HG03025 (cell line): ENCODE measurements around the gene IGSF21.
"Not testable (repeated sequence)": the region's sequence is repeated elsewhere in the genome, so short reads cannot be mapped to it uniquely, and the experiment has no call there.

ENCODE experiments used
- ATAC-seq: cut with Tn5 transposase; IDR thresholded peaks from one replicate; pipeline ENCODE4 v1.9.1; 2021; ENCODE audit warnings: mild to moderate bottlenecking, moderate library complexity; ENCODE audit not compliant: unreplicated experiment, low FRiP score

The IGSF21 gene

DNA sequence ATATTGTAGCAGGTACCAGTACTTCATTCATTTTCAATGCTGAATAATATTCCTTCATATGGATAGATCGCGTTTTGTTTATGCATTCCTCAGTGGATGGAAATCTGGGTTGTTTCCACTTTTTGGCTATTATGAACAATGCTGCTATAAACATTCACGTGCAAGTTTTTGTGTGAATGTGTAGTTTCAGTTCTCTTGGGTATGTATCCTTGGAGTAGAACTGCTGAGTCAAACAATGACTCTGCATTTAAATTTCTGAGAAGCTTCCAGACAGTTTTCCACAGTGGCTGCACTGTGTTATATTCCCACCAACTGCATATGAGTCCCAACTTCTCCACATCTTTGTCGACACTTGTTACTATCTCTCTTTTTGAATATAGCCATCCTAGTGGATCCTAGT lies 235.1 kb downstream of the IGSF21 start:
- ATAC-seq: no peak

DNA sequence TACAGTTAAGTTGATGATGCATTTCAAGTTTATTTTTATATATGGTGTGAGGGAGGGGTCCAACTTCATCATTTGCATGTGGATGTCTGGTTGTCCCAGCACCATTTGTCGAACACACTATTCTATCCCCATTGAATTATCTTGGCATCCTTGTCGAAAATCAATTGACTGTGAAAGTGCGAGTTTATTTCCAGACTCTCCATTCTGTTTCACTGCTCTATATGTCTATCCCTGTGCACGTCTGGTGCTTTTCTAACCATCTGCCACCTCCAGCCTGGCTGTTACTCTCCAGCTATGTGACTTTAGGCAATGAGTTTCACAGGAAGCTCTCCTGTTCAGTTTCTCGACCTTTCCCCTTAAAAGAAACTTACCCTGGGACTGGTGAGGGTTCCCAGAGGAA lies 236.0 kb downstream of the IGSF21 start:
- ATAC-seq: no peak

DNA sequence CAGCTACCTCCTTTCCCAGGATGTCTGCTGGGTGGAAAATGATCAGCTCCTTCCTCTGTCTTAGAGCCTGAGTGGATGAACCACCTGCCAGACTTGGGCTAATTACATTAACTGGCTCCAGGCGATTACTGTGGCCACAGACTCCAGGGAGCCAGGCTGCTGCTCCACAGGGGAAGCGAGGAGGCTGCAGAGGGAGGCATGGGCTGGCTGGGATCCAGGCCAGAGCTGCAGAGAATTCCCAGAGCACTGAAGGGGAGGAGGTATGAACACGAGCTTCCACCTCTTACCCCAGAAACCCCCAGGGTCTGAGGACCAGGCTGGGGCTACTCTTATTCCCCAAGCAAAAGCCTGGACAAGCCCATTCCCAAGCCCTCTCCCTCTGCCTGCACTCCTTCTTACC lies 237.2 kb downstream of the IGSF21 start:
- ATAC-seq: no peak

DNA sequence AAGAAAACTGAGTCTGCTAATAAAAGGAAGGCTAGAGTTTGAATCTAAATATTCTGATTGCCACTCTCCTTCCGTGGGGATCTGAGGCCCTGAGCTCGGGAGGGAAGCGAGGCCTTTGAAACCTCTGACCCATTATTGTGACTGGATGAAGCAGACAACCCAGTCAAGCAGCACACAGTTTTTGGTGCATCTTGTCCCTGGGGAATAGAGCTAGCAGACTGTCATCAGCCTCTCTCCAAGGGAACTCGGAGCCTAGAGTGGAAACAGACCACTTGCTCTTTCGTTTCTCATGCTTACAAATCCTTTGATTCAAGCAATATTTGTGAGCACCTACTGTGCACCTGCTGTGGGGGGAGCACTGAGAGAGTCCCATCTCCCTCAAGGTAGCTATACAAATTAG lies 240.0 kb downstream of the IGSF21 start:
- ATAC-seq: no peak

DNA sequence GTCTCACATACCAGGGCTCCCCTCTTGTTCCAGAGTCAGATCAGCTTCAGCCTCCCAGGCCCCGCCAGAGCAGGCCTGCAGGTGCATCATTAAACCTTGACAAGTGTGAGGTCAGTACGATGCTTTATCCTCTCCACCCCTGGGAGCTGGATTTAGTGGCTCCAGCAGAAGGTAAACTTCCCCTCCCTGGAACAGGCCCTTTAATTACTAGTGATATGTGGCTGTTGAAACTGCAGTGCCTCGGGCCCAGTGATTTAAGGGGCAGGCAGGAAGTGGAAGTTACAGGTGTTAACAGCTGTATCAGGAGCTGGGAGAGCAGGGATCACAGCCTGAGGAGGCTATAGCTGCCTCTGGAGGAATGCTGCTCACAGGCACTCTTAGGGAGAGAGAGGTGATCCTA lies 240.8 kb downstream of the IGSF21 start:
- ATAC-seq: no peak

DNA sequence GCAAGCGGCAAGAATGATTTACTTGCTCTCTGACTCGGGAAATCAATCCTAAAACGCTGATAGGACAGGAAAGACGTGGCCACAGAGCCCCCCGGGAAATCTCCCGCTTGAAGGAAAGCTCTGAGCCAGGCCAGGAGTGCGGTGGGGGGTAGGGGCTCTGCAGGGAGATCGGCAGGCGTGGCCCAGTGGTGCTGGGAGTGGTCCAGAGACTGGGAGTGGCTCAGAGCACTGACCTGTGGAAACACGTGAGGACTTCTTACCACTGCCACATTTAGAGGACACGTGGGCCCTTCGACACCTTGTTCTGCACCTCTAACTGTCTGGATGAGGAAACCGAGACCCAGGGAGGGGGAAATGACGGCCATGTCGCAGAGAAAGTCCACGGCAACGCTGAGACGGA lies 243.1 kb downstream of the IGSF21 start:
- ATAC-seq: no peak

DNA sequence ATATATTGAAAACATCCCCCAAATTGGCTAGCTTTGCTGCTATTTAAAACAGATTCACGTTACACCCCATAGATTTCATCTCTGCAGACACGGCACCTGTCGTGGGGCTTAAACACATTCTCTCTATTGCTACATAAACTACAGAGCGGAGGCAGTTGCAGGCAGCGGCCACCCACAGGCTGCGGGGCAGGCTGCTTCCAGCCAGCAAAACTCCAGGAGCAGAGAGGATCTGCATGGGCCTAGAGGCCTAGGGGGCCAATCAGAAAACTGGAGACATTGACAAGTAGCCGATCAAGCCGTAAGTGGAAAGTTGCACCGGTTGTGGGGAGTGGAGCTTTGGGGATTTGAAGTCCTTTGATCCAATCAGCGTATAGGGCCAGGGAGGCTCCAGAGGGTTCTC lies 244.1 kb downstream of the IGSF21 start:
- ATAC-seq: no peak

DNA sequence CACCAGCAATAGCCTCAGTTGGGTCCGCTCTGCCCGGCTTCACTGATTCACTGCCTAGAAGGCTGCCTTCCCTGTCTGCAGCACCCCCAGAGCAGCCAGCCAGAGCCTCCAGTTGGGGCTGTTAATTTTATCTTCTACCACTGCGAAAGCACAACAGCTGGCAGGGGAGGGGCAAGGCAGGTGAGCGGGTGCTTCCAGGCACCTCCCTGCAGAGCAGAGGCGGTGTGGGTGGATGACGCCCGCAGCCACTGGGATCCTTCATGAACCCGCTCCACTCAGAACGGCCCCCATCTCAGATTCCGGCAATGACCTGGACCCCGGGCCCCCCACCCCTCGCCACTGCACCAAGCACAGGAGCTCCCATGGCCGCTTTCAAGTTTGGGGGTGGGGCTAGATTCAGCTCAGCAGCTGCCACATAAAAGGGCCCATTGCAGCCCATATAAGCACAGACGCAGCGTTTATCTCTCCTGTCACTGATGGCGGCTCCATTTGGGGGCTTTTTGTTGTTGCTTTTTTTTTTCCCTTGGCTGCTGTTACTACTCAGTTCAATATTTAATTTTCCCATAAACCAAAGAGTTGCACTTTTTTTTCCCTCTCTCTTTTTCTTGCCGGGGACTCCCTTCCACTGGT lies 245.2 kb downstream of the IGSF21 start:
- ATAC-seq: no peak

DNA sequence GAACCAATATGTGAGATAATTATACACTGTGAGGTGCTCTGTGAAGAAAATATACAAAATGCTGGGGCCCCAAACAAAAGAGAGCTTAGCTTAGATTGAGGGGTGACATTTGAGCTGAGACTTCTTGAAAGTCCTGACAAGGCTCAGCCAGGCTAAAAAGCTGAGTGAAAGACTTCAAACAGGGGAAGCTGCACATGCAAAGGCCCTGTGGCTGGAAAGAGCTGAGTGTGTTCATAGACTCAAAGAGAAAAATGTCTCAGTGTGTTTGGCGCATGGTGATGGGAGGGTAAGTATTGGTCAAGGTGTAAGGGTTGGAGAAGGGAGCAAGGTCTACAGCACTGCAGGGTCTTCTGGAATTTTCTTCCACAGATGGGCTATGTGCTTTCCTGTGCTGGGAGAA lies 245.9 kb downstream of the IGSF21 start:
- ATAC-seq: no peak

DNA sequence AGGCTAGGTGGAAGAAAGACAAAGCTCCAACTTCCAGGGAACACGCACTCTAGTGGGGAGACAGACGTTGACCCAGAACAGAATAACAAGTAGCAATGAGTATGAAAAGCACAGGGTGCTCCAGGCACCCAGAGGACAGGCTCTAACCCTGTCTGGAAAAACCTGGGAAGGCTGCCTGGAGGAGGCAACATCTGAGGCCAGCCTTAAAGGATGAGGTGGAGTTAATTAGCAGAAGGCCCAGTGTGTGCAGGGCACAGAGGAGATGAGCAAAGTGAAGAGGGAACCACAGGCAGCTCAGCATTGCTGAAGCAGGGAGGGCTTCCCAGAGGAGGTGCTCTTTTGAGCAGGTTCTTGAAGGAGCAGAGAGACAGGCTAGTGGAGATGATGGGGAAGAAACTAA lies 246.4 kb downstream of the IGSF21 start:
- ATAC-seq: no peak

DNA sequence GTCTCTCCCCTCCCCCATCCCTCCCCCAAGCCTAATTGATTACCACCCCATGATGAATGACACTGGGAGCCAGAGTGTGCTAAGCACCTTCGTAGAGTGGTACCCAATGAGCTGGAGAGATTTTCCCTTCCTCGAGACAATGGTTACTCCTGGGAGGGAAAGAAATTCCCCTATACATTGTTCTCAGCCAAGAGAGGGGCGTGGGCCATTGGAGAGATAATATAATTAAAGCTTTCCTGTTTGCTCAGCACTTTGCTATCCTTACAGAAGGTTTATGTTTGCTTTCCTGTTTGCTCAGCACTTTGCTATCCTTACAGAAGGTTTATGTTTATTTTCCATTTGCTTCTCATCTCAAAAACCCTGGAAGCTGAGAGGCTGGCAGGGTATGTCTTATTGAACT lies 247.0 kb downstream of the IGSF21 start:
- no peak for ATAC-seq

DNA sequence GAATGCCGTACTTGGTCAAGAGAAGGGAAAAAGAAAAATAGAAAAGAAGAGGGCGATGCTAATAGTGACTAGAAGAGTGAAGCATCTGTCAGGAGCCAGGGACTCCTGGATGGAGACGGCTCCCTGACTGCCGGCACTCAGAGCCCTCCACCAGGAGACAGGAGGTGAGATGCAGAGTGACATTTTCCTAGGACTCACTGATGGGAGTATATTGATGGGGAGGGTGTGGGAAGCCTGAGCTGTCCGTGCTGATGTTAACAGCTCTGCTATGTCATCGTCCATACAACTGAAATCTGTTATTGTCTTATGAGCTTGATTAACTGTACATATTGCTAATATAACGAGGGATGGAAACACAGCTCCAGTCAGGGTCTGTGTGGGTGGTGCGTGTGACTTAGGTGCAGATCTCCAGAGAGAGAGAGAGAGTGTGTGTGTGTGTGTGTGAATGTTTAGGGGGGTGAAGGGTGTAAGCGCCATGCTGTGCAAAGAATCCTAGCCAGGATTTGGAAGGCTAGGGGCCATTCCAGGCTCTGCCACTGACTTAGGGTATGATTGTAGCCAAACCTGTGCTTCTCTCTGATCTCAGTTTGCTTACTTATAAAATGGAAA lies 250.1 kb downstream of the IGSF21 start:
- no peak for ATAC-seq

DNA sequence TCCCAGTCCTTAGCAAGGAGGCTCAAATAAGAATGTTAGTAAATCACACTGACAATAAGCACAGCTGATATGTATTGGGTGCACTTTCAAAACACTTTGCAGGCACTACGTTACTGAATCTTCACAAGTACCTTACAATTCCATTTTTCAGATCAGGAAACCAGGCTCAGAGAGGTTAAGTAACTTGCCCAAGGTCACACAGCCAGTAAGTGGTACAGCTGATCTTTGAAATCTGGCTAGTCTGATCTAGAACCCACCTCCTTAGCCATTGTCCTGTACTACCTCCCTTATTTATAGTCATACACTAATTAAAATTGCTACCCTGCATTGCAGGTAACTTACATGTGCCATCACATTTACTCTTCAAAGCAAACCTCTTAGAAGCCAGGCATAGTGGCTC lies 251.0 kb downstream of the IGSF21 start:
- no peak for ATAC-seq

DNA sequence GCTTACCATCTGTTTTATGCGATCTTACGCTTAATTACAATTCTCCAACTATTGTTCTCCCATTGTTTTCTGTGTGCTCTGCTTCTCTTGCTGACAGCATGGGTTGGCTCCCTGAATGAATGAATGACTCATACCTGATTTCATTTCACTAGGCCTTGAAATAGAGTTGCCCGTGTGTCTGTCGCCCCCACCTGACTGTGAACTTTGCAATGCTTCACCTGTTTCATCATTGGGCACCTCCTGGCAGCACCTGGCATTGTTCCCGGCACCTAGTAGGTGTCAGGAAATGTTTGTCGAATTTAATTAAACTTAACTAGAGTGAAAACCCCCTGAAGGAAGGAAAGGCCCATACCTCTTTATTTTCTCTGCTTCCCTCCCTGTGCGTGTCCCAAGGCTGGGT lies 252.7 kb downstream of the IGSF21 start:
- ATAC-seq: no peak

DNA sequence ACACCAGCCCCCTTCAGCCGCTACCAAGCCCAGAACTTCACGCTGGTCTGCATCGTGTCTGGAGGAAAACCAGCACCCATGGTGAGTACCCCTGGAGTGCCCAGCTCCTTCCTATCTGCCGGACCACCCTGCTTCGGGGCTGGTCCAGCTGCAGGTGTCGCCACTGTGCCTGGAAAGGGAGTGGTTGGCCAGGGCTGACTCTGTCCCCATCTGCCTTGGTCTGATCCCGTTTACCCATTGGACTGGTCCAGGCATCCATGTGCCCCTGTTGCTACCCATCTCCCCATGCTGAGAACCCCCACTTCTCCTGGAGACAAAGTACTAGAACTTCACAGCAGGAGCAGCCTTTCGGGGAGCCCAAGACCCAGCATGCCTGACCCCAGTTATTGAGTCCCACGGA lies 254.6 kb downstream of the IGSF21 start:
- no peak for ATAC-seq

DNA sequence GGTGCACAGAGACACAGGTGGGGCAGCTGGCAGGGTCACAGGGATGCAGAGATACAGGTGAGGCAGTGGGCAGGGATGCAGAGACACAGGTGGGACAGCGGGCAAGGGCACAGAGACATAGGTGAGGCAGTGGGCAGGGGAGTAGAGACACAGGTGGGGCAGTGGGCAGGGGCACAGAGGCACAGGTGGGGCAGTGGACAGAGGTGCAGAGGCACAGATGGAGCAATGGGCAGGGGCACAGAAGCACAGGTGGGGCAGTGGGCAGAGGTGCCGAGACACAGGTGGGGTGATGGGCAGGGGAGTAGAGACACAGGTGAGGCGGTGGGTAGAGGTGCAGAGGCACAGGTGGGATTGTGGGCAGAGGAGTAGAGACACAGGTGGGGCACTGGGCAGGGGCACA lies 255.8 kb downstream of the IGSF21 start:
- no peak for ATAC-seq

DNA sequence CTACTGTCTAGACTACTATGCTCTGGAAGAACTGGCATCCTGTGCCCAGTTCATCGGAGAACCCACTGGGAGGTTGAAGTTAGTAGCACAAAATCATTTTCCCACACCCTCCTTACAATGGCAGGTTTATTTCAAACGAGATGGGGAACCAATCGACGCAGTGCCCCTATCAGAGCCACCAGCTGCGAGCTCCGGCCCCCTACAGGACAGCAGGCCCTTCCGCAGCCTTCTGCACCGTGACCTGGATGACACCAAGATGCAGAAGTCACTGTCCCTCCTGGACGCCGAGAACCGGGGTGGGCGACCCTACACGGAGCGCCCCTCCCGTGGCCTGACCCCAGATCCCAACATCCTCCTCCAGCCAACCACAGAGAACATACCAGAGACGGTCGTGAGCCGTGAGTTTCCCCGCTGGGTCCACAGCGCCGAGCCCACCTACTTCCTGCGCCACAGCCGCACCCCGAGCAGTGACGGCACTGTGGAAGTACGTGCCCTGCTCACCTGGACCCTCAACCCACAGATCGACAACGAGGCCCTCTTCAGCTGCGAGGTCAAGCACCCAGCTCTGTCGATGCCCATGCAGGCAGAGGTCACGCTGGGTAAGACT lies 257.6 kb downstream of the IGSF21 start:
- ATAC-seq: no peak

DNA sequence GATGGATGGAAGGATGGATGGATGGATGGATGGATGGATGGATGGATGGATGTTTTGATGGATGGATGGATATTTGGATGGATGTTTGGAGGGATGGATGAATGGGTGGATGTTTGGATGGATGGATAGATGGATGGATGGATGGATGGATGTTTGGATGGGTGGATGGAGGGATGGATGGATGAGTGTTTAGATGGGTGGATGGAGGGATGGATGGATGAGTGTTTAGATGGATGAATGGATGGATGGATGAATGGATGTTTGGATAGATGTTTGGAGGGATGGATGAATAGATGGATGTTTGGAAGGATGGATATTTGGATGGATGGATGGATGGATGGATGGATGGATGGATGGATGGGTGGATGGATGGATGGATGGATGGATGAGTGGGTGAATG lies 264.9 kb downstream of the IGSF21 start:
- ATAC-seq: not testable (repeated sequence)

DNA sequence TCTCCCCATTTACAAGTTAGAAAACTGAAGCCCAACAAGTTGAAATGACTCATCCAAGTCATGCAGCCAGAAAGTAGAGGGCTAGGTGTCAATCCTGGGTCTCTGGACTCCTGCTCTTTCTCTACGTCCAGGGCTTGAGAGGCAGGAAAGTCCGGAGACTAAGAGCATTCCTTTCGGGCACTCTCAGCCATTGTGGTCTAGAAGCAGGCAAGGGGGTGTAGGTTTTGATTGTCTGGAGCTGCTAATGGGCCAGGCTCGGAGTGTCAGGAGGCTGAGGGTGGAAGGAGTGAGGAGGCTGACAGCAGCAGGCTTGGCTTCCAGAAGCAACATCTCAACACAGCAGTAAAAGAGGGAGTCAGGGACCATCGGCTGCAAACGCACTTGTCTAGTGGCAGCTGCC lies 265.6 kb downstream of the IGSF21 start:
- ATAC-seq: no peak

DNA sequence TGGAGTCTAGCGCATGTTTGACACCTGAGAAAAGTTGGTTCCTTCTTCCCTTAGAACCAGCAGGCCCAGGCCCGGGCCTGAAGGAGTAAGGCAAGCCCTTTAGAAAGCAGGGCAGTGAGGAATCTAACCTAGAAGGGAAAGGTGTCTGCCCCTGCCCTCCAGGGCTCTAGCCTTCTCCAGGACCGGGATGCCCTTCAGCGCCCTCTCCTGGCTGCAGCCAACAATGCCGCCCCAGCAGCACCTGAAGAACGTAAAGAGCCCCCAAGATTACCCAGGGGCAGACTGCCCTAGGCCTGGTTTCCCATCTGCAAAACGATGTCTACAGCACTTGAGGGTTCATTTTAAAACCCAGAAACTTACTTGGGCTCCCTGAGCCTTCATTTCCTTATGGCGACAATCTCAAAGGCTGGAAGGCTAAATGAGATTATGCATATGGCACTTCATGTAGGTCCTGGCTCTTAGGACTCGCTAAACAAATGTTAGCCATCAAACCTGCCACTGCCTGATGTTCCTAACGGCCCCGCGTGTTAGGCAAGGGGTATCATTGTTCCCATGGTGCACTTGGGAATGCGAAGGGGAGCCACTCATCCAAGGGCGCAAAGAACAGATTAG lies 266.4 kb downstream of the IGSF21 start:
- ATAC-seq: no peak

DNA sequence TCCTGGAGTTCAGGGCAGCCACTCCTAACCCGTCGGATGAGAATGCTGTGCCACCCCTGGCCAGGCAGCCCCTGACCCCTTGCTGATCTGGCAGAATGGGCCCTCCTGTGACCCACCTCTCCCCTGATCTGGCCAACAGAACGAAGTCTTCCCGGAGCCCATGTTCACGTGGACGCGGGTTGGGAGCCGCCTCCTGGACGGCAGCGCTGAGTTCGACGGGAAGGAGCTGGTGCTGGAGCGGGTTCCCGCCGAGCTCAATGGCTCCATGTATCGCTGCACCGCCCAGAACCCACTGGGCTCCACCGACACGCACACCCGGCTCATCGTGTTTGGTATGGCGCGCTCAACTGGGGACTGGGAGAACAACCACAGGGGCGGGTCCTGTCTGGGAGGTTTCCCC lies 269.1 kb downstream of the IGSF21 start:
- ATAC-seq: no peak

DNA sequence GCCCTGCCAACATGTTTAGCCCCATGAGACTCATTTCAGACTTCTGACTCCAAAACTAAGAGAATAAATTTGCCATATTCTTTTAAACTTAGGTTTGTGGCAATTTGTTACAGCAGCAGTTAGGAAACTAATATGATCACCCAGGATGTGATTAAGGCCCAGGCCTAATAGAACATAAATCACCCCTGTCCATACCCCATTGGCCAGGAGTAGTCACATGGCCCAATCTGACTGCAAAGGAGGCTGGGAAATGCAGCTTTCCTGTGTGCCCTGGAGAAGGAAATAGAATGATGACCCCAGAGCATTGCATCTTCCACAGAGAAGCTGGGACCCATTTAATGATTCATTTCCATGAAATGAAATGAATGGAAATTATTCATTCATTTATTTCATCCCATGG lies 272.7 kb downstream of the IGSF21 start:
- ATAC-seq: no peak
